WTC11 (cell line): Measurements from ENCODE around the gene MEGF8.

Experiments used
- ATF3 ChIP-seq: sonication (generic); formaldehyde crosslinking; conservative IDR thresholded peaks from 2 replicates; pipeline ENCODE4 v1.8.1; 2022; ENCODE audit warnings: mild to moderate bottlenecking, missing genetic modification reagents
- CREB1 ChIP-seq: sonication (generic); formaldehyde crosslinking; IDR thresholded peaks from 2 replicates; pipeline ENCODE4 v1.8.0; 2023; ENCODE audit warnings: mild to moderate bottlenecking, missing genetic modification reagents
- E2F5 ChIP-seq: sonication (generic); formaldehyde crosslinking; IDR thresholded peaks from 2 replicates; pipeline ENCODE4 v1.8.1; 2022; ENCODE audit warnings: mild to moderate bottlenecking, moderate library complexity, missing genetic modification reagents
- ESRRA ChIP-seq: sonication (generic); formaldehyde crosslinking; IDR thresholded peaks from 2 replicates; pipeline ENCODE4 v1.8.1; 2022; ENCODE audit warnings: mild to moderate bottlenecking, missing genetic modification reagents, borderline replicate concordance
- MLX ChIP-seq: sonication (generic); formaldehyde crosslinking; IDR thresholded peaks from 2 replicates; pipeline ENCODE4 v1.8.1; 2023; ENCODE audit warnings: mild to moderate bottlenecking, missing genetic modification reagents, moderate library complexity
- NR2C2 ChIP-seq: sonication (generic); formaldehyde crosslinking; IDR thresholded peaks from 2 replicates; pipeline ENCODE4 v1.8.0; 2022; ENCODE audit warnings: mild to moderate bottlenecking, missing genetic modification reagents
- ZNF138 ChIP-seq: sonication (generic); formaldehyde crosslinking; conservative IDR thresholded peaks from 2 replicates; pipeline ENCODE4 v1.8.1; 2022; ENCODE audit warnings: mild to moderate bottlenecking, moderate library complexity, missing genetic modification reagents
- ZNF317 ChIP-seq: sonication (generic); formaldehyde crosslinking; IDR thresholded peaks from 2 replicates; pipeline ENCODE4 v1.8.1; 2023; ENCODE audit warnings: low read depth, mild to moderate bottlenecking, moderate library complexity, missing genetic modification reagents, borderline replicate concordance
- ZSCAN18 ChIP-seq: fragments of 250-450 bp; sonication (Bioruptor Pico); IDR thresholded peaks from 2 replicates; pipeline ENCODE4 v2.1.2; 2022; ENCODE audit warnings: mild to moderate bottlenecking, moderate library complexity
- TF ChIP-seq, protein P1 (sequence below): fragments of 200-600 bp; IDR thresholded peaks from 2 replicates; pipeline ENCODE4 v1.8.0; 2022; ENCODE audit warnings: antibody characterized with exemption
- TF ChIP-seq, protein P2 (sequence below): sonication (generic); formaldehyde crosslinking; IDR thresholded peaks from 2 replicates; pipeline ENCODE4 v1.8.1; 2022; ENCODE audit warnings: low read depth, mild to moderate bottlenecking, moderate library complexity, missing genetic modification reagents, borderline replicate concordance

GRCh38 chr19:42312370-42312769, 13.1 kb upstream of the MEGF8 start:
- TF ChIP-seq, protein P1, sequence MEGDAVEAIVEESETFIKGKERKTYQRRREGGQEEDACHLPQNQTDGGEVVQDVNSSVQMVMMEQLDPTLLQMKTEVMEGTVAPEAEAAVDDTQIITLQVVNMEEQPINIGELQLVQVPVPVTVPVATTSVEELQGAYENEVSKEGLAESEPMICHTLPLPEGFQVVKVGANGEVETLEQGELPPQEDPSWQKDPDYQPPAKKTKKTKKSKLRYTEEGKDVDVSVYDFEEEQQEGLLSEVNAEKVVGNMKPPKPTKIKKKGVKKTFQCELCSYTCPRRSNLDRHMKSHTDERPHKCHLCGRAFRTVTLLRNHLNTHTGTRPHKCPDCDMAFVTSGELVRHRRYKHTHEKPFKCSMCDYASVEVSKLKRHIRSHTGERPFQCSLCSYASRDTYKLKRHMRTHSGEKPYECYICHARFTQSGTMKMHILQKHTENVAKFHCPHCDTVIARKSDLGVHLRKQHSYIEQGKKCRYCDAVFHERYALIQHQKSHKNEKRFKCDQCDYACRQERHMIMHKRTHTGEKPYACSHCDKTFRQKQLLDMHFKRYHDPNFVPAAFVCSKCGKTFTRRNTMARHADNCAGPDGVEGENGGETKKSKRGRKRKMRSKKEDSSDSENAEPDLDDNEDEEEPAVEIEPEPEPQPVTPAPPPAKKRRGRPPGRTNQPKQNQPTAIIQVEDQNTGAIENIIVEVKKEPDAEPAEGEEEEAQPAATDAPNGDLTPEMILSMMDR: no peak
- no peak for TF ChIP-seq ATF3 (CRISPR knock-in tag)
- TF ChIP-seq, protein P2, sequence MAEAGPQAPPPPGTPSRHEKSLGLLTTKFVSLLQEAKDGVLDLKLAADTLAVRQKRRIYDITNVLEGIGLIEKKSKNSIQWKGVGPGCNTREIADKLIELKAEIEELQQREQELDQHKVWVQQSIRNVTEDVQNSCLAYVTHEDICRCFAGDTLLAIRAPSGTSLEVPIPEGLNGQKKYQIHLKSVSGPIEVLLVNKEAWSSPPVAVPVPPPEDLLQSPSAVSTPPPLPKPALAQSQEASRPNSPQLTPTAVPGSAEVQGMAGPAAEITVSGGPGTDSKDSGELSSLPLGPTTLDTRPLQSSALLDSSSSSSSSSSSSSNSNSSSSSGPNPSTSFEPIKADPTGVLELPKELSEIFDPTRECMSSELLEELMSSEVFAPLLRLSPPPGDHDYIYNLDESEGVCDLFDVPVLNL (CRISPR knock-in tag): no peak
- no peak for TF ChIP-seq CREB1 (CRISPR knock-in tag)
- no peak for TF ChIP-seq ZNF138 (CRISPR knock-in tag)
- no peak for TF ChIP-seq ZNF317 (CRISPR knock-in tag)
- TF ChIP-seq NR2C2: no peak
- TF ChIP-seq ZSCAN18 (CRISPR knock-in tag): no peak
- no peak for TF ChIP-seq E2F5 (CRISPR knock-in tag)
- TF ChIP-seq MLX (CRISPR knock-in tag): no peak
- no peak for TF ChIP-seq ESRRA (CRISPR knock-in tag)
